Neural cell (in vitro differentiated cells): ENCODE results near the gene UTP18. TPM values are rescaled to one million over a fixed set of nuclear protein-coding genes. Genes with fewer than 3 reads are reported as not detected.
A peak's percentile ranks its signal among the peaks of the same experiment; 100 is the strongest.

ENCODE experiments used
- H2AFZ ChIP-seq: fragments of 200-600, 300-800 bp; sonication (generic), shearing (Covaris generic); 2 replicates; pipeline ENCODE4 v1.6.0; 2014; ENCODE audit warnings: low read depth, mild to moderate bottlenecking, antibody characterized with exemption, low read length, moderate library complexity
- H3F3A ChIP-seq: fragments of 200-600 bp; shearing (Covaris generic); 2 replicates; pipeline ENCODE4 v1.6.1; 2016; ENCODE audit warnings: mild to moderate bottlenecking, moderate library complexity, mixed read lengths, antibody characterized with exemption, low read length; ENCODE audit not compliant: insufficient read depth, poor library complexity, severe bottlenecking
- H3K27ac ChIP-seq: fragments of 200-600, 300-800 bp; sonication (generic), shearing (Covaris generic); 2 replicates; pipeline ENCODE4 v1.5.1; 2014; ENCODE audit warnings: mild to moderate bottlenecking, low read length, moderate library complexity
- H3K27me3 ChIP-seq: fragments of 300-800, 200-600 bp; sonication (generic), shearing (Covaris generic); 2 replicates; pipeline ENCODE4 v1.6.0; 2014; ENCODE audit warnings: mild to moderate bottlenecking, low read depth, low read length, moderate library complexity; ENCODE audit not compliant: insufficient read depth
- H3K36me3 ChIP-seq: fragments of 300-800, 200-600 bp; sonication (generic), shearing (Covaris generic); 2 replicates; pipeline ENCODE4 v1.5.1; 2014; ENCODE audit warnings: mild to moderate bottlenecking, antibody characterized with exemption, low read length, moderate library complexity; ENCODE audit not compliant: insufficient read depth
- H3K4me2 ChIP-seq: fragments of 300-800, 200-600 bp; sonication (generic), shearing (Covaris generic); 2 replicates; pipeline ENCODE4 v1.6.0; 2014; ENCODE audit warnings: mild to moderate bottlenecking, low read length
- H3K4me3 ChIP-seq: fragments of 300-800, 200-600 bp; sonication (generic), shearing (Covaris generic); 2 replicates; pipeline ENCODE4 v1.5.1; 2014; ENCODE audit warnings: mild to moderate bottlenecking, low read length, moderate library complexity
- H3K79me2 ChIP-seq: fragments of 200-600 bp; shearing (Covaris generic); replicated peaks from 2 replicates; pipeline ENCODE4 v1.6.0; 2014; ENCODE audit warnings: mild to moderate bottlenecking, low read length, moderate library complexity; ENCODE audit not compliant: insufficient read depth
- H3K9ac ChIP-seq: fragments of 300-800, 200-600 bp; sonication (generic), shearing (Covaris generic); 2 replicates; pipeline ENCODE4 v1.6.1; 2016; ENCODE audit warnings: mild to moderate bottlenecking, low read length, mixed read lengths
- H3K9me2 ChIP-seq: fragments of 200-600 bp; shearing (Covaris generic); 2 replicates; pipeline ENCODE4 v1.6.1; 2016; ENCODE audit warnings: mild to moderate bottlenecking, low read length, mixed read lengths; ENCODE audit not compliant: insufficient read depth
- H3K9me3 ChIP-seq: fragments of 200-600, 300-800 bp; sonication (generic), shearing (Covaris generic); 2 replicates; pipeline ENCODE4 v1.6.1; 2016; ENCODE audit warnings: mild to moderate bottlenecking, mixed run types, low read length, moderate library complexity, mixed read lengths
- H4K20me1 ChIP-seq: fragments of 200-600 bp; shearing (Covaris generic); 2 replicates; pipeline ENCODE4 v1.6.1; 2016; ENCODE audit warnings: mild to moderate bottlenecking, mixed run types; ENCODE audit not compliant: insufficient read depth
- CTCF ChIP-seq: fragments of 450-650 bp; IDR thresholded peaks from 2 replicates; pipeline ENCODE4 v1.5.1; 2014; ENCODE audit warnings: antibody characterized with exemption, mild to moderate bottlenecking, moderate library complexity; ENCODE audit not compliant: poor library complexity, severe bottlenecking
- EP300 ChIP-seq: fragments of 450-650 bp; conservative IDR thresholded peaks from 2 replicates; pipeline ENCODE4 v1.6.1; 2014; ENCODE audit warnings: antibody characterized with exemption, mild to moderate bottlenecking, moderate library complexity; ENCODE audit not compliant: poor library complexity, severe bottlenecking
- EZH2 ChIP-seq: fragments of 200-600, 300-800 bp; shearing (Covaris generic), sonication (generic); IDR thresholded peaks from 2 replicates; pipeline ENCODE4 v1.6.1; 2014; ENCODE audit warnings: antibody characterized with exemption, low read length, borderline replicate concordance, mild to moderate bottlenecking; ENCODE audit not compliant: insufficient read depth, poor library complexity, severe bottlenecking
- MXI1 ChIP-seq: fragments of 450-650 bp; conservative IDR thresholded peaks from 2 replicates; pipeline ENCODE4 v1.6.1; 2014; ENCODE audit warnings: antibody characterized with exemption, mild to moderate bottlenecking; ENCODE audit not compliant: poor library complexity, severe bottlenecking
- POLR2AphosphoS5 ChIP-seq: IDR thresholded peaks from 2 replicates; pipeline ENCODE4 v1.6.1; 2012
- RAD21 ChIP-seq: fragments of 450-650 bp; conservative IDR thresholded peaks from 2 replicates; pipeline ENCODE4 v1.6.1; 2014; ENCODE audit warnings: antibody characterized with exemption, mild to moderate bottlenecking, moderate library complexity
- REST ChIP-seq: IDR thresholded peaks from 2 replicates; pipeline ENCODE4 v1.6.1; 2012; ENCODE audit warnings: borderline replicate concordance
- SMC3 ChIP-seq: fragments of 450-650 bp; conservative IDR thresholded peaks from 2 replicates; pipeline ENCODE4 v1.6.1; 2014; ENCODE audit warnings: antibody characterized with exemption, mild to moderate bottlenecking, moderate library complexity; ENCODE audit not compliant: poor library complexity
- polyA plus RNA-seq: library from polyadenylated mRNA; depleted of rRNA; stranded (reverse); fragments of >200 nt; gene quantifications from 2 replicates; pipeline ENCODE4 v1.2.3, GENCODE V29; 2014

The UTP18 gene
- polyA plus RNA-seq, 1 donor from 2014 or later, result 52.1 TPM

GRCh38 chr17:51257150-51258081, 2.9 kb upstream of the UTP18 start:
- peak overlapping the region; percentile 98 for H3K4me2 ChIP-seq
- H3K27me3 ChIP-seq, result no peaks in the 10 kb centered on the region
- no peaks in the 10 kb centered on the region for H4K20me1 ChIP-seq
- no peaks in the 10 kb centered on the region for H3K9me2 ChIP-seq
- H3F3A ChIP-seq, result peaks cover 1% of the 10 kb centered on the region
- peak overlapping the region; percentile 97 for H3K4me3 ChIP-seq
- H3K9me3 ChIP-seq, result no peaks in the 10 kb centered on the region
- H3K79me2 ChIP-seq, result peaks cover 69% of the 10 kb centered on the region
- H3K9ac ChIP-seq, result no peak overlapping the region
- H3K36me3 ChIP-seq, result peaks cover 12% of the 10 kb centered on the region
- H2AFZ ChIP-seq, result no peak overlapping the region
- TF ChIP-seq SMC3, result no peak
- TF ChIP-seq EZH2, result no peak
- TF ChIP-seq POLR2AphosphoS5, result no peak
- no peak overlapping the region for H3K27ac ChIP-seq

- H3K4me3 ChIP-seq, result peak overlapping the region; percentile 97
- peaks cover 4% of the 10 kb centered on the region for H3F3A ChIP-seq
- H3K4me2 ChIP-seq, result peak overlapping the region; percentile 98
- no peaks in the 10 kb centered on the region for H3K27me3 ChIP-seq
- peaks cover 68% of the 10 kb centered on the region for H3K79me2 ChIP-seq
- no peaks in the 10 kb centered on the region for H3K9me3 ChIP-seq
- peaks cover 15% of the 10 kb centered on the region for H3K36me3 ChIP-seq
- H4K20me1 ChIP-seq, result no peaks in the 10 kb centered on the region
- H3K27ac ChIP-seq, result peak overlapping the region; percentile 95
- H3K9ac ChIP-seq, result peak overlapping the region; percentile 98
- no peak for TF ChIP-seq REST
- peak; percentile 96 for TF ChIP-seq MXI1
- H2AFZ ChIP-seq, result peak overlapping the region; percentile 81
- no peaks in the 10 kb centered on the region for H3K9me2 ChIP-seq
These were observed 1.4 kb upstream of the UTP18 start for GRCh38 chr17:51258756-51259563.

- H3K27ac ChIP-seq, result peak within 1 kb of the TSS; percentile 95
- H3K9ac ChIP-seq, result peak within 1 kb of the TSS; percentile 98
- peaks cover 15% of the 10 kb centered on the region for H3K36me3 ChIP-seq
- H3K79me2 ChIP-seq, result peaks cover 66% of the 10 kb centered on the region
- no peaks in the 10 kb centered on the region for H4K20me1 ChIP-seq
- peaks cover 4% of the 10 kb centered on the region for H3F3A ChIP-seq
- H3K9me3 ChIP-seq, result no peaks in the 10 kb centered on the region
- H3K9me2 ChIP-seq, result no peaks in the 10 kb centered on the region
- H3K4me2 ChIP-seq, result peak within 1 kb of the TSS; percentile 98
- H2AFZ ChIP-seq, result peak within 1 kb of the TSS; percentile 81
- H3K4me3 ChIP-seq, result peak within 1 kb of the TSS; percentile 97
- no peaks in the 10 kb centered on the region for H3K27me3 ChIP-seq
- TF ChIP-seq EP300, result no peak
- no peak for TF ChIP-seq RAD21
- TF ChIP-seq SMC3, result no peak
- TF ChIP-seq POLR2AphosphoS5, result peak; percentile 90
- TF ChIP-seq CTCF, result no peak
- TF ChIP-seq REST, result peak; percentile 32
- peak; percentile 29 for TF ChIP-seq MXI1
- TF ChIP-seq EZH2, result no peak
These were observed 646 bp upstream of the UTP18 start, which contains the start of gene MBTD1 for GRCh38 chr17:51259564-51260236. Gene MBTD1, minus strand, starts transcription at chr17:51260049. Its CDS starts 34,888 bp downstream, at chr17:51225161.
